ENCODE measurements around the gene SLU7.

DNA sequence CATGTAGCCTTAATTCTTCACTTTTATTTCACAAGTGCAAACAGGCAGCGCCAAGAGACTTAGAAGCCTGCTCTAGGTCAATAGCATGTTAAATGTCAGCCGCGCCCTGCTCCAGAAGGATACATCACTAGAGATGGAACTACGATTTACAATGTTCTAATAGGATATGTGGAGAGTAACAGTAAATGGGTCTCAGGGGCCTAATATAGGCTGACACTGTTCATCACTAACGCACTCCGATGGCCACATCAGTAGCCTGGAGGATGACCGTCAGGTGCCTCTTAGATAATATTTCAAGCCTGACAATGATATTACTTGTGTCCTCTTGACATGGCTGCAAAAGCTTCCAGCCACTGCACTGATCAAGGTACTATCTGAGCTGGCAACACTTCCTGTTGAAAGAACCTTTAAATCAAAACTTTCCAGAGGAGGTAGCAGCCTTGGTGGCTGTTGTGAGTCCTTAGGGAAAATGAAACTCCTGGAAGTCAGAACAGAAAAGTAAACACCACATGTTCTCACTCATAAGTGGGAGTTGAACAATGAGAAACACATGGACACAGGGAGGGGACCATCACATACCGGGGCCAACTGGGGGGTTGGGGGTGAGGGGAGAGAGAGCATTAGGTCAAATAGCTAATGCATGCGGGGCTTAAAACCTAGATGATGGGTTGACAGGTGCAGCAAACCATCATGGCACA lies 37.7 kb upstream of the SLU7 start:
- TF ChIP-seq EP300 (IDR thresholded peaks at IDR 0.05) (no peak), POLR2AphosphoS5 (IDR thresholded peaks at IDR 0.05) (no peak)
- TF ChIP-seq, protein P1, sequence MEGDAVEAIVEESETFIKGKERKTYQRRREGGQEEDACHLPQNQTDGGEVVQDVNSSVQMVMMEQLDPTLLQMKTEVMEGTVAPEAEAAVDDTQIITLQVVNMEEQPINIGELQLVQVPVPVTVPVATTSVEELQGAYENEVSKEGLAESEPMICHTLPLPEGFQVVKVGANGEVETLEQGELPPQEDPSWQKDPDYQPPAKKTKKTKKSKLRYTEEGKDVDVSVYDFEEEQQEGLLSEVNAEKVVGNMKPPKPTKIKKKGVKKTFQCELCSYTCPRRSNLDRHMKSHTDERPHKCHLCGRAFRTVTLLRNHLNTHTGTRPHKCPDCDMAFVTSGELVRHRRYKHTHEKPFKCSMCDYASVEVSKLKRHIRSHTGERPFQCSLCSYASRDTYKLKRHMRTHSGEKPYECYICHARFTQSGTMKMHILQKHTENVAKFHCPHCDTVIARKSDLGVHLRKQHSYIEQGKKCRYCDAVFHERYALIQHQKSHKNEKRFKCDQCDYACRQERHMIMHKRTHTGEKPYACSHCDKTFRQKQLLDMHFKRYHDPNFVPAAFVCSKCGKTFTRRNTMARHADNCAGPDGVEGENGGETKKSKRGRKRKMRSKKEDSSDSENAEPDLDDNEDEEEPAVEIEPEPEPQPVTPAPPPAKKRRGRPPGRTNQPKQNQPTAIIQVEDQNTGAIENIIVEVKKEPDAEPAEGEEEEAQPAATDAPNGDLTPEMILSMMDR (IDR thresholded peaks at IDR 0.05), result no peak
